ENCODE data around the gene BNC1.
"Not testable (repeated sequence)": the region's sequence is repeated elsewhere in the genome, so short reads cannot be mapped to it uniquely, and the experiment has no call there.

Gene BNC1

DNA sequence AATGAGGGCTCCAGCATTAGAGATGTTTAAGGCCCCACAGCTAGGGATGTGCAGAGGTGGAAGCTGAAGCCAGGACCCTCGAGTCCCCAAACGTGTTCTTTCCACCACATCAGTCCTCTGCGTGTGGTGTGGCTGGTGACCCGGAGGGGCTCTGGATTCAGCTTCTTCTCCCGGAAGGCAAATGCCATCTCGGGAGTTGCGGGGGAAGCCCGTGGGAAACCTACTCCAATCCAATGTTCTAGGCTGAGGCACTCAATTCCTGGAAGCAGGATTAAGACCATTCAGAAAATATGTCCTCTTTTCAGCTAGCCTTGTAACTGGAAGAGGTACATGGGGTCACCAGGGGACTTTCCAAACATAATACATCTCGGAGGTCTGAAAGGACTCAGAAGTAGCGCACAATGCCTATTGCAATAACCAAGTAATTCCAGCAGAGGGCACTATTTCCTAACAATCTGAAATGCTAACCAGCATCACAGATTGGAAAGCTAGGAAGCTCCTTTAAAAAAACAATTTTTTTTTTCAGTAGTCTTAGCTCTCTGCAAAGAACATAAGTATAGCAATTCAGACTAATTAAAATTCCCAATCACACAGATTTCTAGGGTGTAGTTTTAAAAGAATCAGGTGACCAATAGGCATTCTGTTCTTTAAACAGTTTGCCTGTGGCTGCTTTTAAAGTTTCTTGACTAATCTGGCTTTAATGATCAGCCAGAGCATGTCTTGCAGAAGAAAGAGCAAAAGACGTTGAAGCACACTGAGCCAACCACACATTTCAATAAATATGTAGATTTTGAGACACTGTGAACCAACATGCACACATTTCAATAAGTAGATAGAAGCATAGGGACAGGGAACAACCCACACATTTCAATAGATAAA, 36.1 kb downstream of the BNC1 start:
- peak; percentile 48 to 89 for DNase-seq

DNA sequence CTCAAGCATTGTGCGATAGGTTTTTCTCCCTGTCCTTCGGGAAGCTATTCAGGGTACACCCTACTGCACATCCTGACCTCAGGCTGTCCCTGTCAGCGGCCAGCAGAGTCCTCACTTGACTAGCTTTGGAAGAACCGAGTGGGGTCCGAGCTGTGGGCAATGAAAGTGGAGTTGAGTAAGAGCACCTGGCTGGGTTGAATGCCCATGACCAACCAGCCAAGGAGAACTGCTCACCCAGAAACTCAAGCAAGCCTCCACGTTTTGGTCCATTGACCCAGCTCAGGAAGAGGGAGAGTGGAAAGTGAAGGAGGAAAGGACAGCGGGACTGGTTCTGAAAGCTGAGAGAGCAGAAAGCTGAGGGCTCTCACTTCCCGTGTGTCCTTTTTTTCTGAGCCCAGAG, 40.8 kb downstream of the BNC1 start:
- no peak for DNase-seq

- DNase-seq = no peak
These were observed 54.2 kb downstream of the BNC1 start for GRCh38 chr15:83230242-83230641.

GRCh38 chr15:83225449-83225848, 59.0 kb downstream of the BNC1 start:
- DNase-seq = no peak

- not testable (repeated sequence) for DNase-seq
These were observed 62.7 kb downstream of the BNC1 start for GRCh38 chr15:83221781-83222180.

DNA sequence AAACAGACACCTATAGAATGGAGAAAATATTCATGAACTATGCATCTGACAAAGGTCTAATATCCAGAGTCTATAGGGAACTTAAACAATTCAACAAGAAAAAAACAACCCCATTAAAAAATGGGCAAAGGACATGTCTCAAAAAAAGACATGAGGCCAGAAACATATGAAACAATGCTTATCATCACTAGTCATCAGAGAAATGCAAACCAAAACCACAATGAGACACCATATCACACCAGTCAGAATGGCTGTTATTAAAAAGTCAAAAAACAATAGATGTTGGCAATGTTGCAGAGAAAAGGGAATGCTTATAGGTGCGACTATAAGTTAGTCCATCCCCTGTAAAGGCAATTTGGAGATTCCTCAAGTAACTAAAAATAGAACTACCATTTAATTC, 65.4 kb downstream of the BNC1 start:
- DNase-seq = no peak

DNA sequence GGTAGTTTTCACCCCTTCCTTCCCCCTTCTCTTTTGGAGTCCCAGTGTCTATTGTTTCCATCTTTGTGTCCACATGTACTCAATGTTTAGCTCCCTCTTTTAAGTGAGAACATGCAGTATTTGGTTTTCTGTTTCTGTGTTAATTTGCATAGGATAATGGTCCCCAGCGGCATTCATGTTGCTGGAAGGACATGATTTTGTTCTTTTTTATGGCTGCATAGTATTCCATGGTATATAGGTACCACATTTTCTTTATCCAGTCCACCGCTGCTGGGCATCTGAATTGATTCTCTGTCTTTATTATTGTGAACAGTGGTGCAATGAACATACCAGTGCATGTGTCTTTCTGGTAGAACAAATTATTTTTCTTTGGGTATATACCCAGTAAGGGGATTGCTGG, 69.2 kb downstream of the BNC1 start:
- no peak for DNase-seq

DNA sequence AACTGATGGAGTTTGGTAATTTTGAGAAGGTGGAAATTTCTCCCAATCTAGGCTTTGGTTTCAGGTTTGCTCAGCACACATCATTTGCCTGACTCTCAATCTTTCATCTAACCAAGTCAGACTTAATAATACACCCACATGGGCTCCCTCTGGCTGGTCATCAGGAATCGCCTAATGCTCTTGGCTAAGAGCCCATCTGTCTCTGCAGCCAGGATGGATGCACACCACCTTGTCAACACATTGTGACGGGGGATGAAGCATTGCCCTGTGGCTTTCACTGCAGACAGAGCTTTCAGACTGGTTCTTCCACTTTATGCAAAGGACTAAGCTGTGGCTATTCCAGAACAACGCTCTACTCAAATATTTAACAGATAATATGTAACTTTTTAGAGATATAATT, 73.8 kb downstream of the BNC1 start:
- no peak for DNase-seq

DNA sequence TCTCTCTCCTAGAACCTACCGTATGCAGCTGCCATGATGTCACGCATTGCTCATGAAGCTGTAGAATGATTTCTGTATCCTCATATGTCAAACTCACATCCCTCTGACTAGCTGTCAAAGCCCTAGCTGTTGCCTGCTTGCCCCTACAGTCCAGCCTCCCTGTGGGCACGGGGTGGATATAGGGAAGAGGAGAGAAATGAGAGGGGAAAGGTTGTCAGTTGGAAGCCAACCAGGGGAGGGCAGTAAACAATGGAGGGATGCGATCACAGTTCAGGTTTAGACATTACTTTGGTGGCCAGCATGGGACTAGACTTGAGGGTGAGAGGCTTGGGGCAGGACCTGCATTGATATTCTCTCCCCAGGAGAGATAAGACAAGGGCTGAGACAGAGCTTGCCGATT, 75.1 kb downstream of the BNC1 start:
- DNase-seq = no peak

DNA sequence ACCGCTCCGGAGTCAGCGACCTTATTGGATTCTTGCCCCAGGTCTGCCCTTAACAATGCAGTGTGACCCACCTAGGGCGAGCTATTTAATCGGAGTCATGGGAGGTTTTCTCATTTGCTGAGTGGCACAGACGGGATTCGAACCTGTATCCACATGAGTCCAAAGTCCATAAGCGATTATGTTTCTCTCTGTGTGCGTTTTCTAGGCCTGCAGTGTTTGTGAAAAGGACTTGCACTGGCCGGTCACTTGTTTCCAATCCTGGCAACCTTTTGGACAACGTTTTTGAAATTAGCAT, 76.2 kb downstream of the BNC1 start:
- DNase-seq = no peak

- peak in 1 of 2 donors; percentile 12 for DNase-seq
These were observed 76.7 kb downstream of the BNC1 start, which contains the start of gene HDGFL3 for GRCh38 chr15:83207660-83208366. Gene HDGFL3 (minus strand): TSS chr15:83207823. CDS start chr15:83207414, 409 bp downstream.

- DNase-seq = no peak
These were observed 77.3 kb downstream of the BNC1 start for GRCh38 chr15:83207009-83207659.

DNA sequence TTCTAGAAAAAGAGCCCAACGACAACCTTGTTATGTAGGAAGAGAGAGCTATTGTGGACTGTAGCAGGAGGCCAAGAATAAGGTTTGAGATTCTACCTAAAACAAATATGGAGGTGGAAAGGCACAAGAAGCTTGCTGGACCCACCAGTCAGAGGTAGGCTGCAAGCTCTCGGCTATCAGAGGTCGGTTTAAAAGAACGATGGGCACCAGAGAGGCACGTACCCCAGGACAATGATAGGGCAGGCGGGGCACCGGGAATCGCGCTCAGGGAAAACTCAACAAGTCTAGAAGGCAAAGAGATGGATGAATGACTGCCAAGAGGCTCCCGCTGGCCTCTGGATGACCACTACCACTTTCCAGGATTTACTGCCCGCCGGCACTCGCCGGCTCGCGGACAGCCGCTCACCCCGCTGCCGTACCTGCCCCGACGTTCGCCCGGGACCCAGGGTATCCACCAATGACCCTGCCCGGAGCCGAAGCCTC, 77.9 kb downstream of the BNC1 start:
- DNase-seq = no peak

Data from inflammatory macrophage treated with lipopolysaccharide for 1 hour (primary cell).